GM15510 (cell line): Measurements from ENCODE around the gene PAX6.

Experiments used
- POLR2A ChIP-seq: IDR thresholded peaks from 3 replicates; pipeline ENCODE4 v1.6.1; 2011; ENCODE audit warnings: borderline replicate concordance; ENCODE audit not compliant: insufficient read length; ENCODE audit errors: extremely low read depth

PAX6 gene

DNA sequence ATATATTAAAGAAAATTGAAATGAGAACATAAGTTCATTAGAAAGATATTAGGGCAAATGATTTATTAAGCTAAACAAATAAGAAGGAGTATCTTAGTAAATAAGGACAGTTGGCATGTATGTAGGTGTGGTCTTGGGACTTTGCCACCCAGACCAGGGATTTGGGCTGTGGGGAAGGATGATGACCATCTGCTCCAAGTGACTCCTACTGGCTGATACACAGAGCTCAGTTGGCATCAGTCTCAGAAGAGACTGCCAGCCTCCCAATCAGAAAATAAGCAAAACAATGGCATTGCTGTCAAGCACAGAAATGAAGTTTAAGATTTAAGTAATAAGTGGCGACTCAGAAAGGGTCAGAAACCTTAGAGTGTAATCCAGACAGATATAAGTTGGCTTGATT is 49.5 kb downstream of the PAX6 start:
- TF ChIP-seq POLR2A, result no peak

DNA sequence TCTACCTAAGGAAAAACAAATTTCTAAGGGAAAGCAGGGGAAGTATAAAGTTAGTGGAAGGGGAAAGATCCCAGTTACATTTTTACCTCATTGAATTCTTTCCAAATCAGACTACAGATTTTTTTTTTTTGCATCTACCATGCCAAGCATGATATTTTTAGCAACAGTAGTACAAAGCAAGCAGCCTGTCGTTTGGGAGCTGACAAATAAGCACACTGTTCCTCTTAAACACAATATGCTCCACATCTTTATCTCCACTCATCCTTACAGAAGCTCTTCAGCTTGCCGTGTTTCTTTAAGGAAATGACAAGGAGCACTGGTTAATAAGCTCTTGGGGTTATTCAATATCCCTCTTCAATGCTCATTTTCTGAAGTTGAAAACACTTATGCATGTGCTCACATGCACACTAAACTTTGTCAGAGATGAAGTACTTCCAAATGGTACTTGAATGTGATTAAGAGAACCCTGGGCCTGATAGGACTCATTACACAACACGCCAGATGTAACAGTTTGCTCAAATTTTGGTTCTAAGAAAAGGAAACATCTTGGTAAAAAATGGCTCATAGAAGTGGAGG is 53.8 kb downstream of the PAX6 start:
- TF ChIP-seq POLR2A, result no peak

DNA sequence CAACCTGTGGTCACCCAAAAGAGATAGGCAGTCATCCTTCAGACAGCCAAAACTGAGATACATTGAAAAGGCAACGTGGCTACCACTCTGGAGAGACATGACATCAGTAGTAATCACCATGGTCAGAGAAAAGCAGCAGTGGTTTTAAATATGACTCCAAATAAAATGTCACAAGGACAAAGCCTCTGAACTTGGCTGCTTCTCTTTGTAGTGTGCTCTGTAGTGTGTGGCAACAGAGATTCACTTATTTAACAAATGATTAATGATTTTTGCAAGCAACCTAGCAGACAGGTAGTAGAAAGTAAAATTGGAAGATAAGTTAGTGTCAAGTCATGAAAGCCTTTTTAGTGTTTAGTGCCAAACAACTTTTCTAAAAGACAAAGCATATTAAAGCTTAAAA is 63.5 kb downstream of the PAX6 start:
- TF ChIP-seq POLR2A, result no peak

DNA sequence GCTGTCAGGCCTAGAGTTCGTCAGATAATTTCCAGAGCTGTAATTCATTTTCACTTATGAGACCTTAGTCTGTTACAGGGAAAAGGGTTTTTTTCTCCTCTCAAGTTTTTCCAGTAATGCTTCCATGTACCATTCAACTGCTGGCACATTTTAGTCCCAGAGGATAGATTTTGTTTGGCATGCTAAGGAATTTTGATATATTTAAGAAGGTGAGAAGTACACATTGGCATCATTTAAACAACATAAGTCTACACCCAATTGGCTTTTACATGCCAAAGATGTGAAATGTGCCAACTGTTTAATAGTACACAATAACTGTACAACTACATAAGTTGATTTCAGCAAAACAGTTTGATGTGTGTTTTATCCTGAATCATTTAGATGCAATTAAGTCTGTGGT is 71.0 kb downstream of the PAX6 start:
- TF ChIP-seq POLR2A, result no peak
